Measurements from ENCODE around the gene PLAAT2.
"Not testable (repeated sequence)": the region's sequence is repeated elsewhere in the genome, so short reads cannot be mapped to it uniquely, and the experiment has no call there.

Gene PLAAT2

GRCh38 chr11:63548178-63548577, 15.0 kb downstream of the PLAAT2 start:
- no peak for DNase-seq (ENCODE audit: extremely low read depth, low read depth)
- TF ChIP-seq CTCF (IDR thresholded peaks at IDR 0.05; ENCODE audit: low read depth, low read length, missing control alignments): no peak
- H3K4me3 ChIP-seq (replicated peaks; ENCODE audit: low read depth, low read length): no peak overlapping the region

GRCh38 chr11:63547061-63547460, 16.1 kb downstream of the PLAAT2 start:
- DNase-seq (ENCODE audit: extremely low read depth, low read depth): no peak
- H3K4me3 ChIP-seq (replicated peaks; ENCODE audit: low read depth, low read length): no peak overlapping the region

GRCh38 chr11:63543711-63544110, 19.5 kb downstream of the PLAAT2 start:
- H3K4me3 ChIP-seq (replicated peaks; ENCODE audit: low read depth, low read length): no peak overlapping the region

More at GRCh38 chr11:63547061-63547460, 16.1 kb downstream of the PLAAT2 start:
- TF ChIP-seq CTCF (IDR thresholded peaks at IDR 0.05; ENCODE audit: low read depth, low read length, missing control alignments): no peak

GRCh38 chr11:63542506-63542905, 20.7 kb downstream of the PLAAT2 start:
- DNase-seq (ENCODE audit: extremely low read depth, low read depth); H3K4me3 ChIP-seq (replicated peaks; ENCODE audit: low read depth, low read length): not testable (repeated sequence)

More at GRCh38 chr11:63543711-63544110, 19.5 kb downstream of the PLAAT2 start:
- no peak for DNase-seq (ENCODE audit: extremely low read depth, low read depth)
- no peak for TF ChIP-seq CTCF (IDR thresholded peaks at IDR 0.05; ENCODE audit: low read depth, low read length, missing control alignments)

- DNase-seq (ENCODE audit: extremely low read depth, low read depth): no peak
Measured at GRCh38 chr11:63537293-63538101, 25.7 kb downstream of the PLAAT2 start.

GRCh38 chr11:63536669-63537292, 26.4 kb downstream of the PLAAT2 start, which contains the start of gene PLAAT4:
Gene PLAAT4 (plus strand): TSS chr11:63536808. CDS start chr11:63536869, 61 bp downstream.
- no peak for DNase-seq (ENCODE audit: extremely low read depth, low read depth)
- no peak for TF ChIP-seq CTCF (IDR thresholded peaks at IDR 0.05; ENCODE audit: low read depth, low read length, missing control alignments)
- peak within 1 kb of the TSS; percentile 16; the same call in 1 of the 2 replicates for H3K4me3 ChIP-seq (replicated peaks; ENCODE audit: low read depth, low read length)

More at GRCh38 chr11:63537293-63538101, 25.7 kb downstream of the PLAAT2 start:
- TF ChIP-seq CTCF (IDR thresholded peaks at IDR 0.05; ENCODE audit: low read depth, low read length, missing control alignments): no peak
- peak overlapping the region; percentile 16; the same call in 1 of the 2 replicates for H3K4me3 ChIP-seq (replicated peaks; ENCODE audit: low read depth, low read length)

- no peak for DNase-seq (ENCODE audit: extremely low read depth, low read depth)
- H3K4me3 ChIP-seq (replicated peaks; ENCODE audit: low read depth, low read length): no peak overlapping the region
- no peak for TF ChIP-seq CTCF (IDR thresholded peaks at IDR 0.05; ENCODE audit: low read depth, low read length, missing control alignments)
Measured at GRCh38 chr11:63535734-63536133, 27.4 kb downstream of the PLAAT2 start.
